NCI-H2196 treated with DMSO at 0.1 percent for 48 hours (cell line): ENCODE measurements around the gene TBC1D9B.
"Not testable (repeated sequence)": the region's sequence is repeated elsewhere in the genome, so short reads cannot be mapped to it uniquely, and the experiment has no call there.

Experiments used
- DNase-seq: peaks from one replicate; lab custom pipeline; 2025; ENCODE audit not compliant: unreplicated experiment; lab: John Stamatoyannopoulos, UW

TBC1D9B gene

GRCh38 chr5:179886190-179886911, 21.3 kb downstream of the TBC1D9B start:
- DNase-seq = no peak

DNA sequence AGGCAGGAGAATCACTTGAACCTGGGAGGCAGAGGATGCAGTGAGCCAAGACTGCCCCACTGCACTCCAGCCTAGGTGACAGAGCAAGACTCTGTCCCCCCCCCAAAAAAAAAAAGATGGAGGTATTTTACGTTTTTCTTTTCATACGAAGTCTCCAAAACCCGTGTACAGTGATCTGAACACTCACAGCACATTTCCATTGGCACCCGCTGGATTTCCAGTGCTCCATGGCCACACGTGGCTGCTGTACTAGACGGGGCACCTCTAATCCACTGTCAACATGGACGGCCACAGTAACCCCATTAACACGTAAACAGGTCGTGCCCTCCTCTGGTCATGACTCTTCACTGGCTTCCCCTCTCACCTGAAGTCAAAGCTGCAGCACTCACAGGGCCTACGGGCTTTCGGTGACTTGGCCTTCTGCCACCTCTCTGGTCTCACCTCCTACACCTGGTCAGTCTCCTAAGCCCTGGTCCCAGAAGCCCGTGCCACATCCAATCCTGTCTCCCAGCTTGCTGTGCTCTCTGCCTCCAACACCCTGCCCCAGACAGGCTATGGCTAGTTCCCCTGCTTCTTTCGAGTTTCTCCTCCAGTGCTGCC, 22.1 kb downstream of the TBC1D9B start:
- DNase-seq = no peak

GRCh38 chr5:179883163-179883562, 24.5 kb downstream of the TBC1D9B start:
- no peak for DNase-seq

GRCh38 chr5:179882338-179882737, 25.4 kb downstream of the TBC1D9B start:
- no peak for DNase-seq

- no peak for DNase-seq
Measured at GRCh38 chr5:179880848-179881590, 26.7 kb downstream of the TBC1D9B start.

DNA sequence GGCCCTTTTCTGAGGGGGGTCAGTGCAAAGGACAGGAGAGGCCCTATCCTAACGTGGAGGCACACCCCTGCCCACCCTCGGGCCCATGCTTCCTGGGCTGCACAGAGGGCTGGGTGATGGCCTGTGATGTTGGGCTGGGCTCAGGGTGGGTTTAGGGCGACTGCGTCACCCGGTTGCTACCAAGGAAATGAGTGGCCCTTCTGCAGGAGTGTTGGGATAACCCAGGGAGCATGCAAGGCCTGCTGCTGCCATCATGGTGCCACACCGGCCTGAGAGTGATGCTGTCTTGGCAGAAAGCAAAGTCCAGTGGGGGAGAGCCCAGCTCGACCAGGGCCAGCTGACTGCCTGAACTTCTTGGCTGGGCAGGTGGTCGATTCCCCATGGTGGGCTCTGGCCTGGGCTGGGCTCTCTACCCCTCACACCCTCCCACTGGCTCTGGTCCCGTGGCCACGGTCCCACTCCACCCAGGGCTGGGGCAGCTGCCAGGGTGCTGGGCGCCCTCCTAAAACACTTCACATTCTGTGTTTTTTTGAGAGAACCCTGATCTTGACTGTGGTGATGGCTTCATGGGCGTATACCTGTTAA, 27.5 kb downstream of the TBC1D9B start:
- no peak for DNase-seq

- DNase-seq = no peak
Measured at GRCh38 chr5:179879690-179880010, 28.0 kb downstream of the TBC1D9B start.

DNA sequence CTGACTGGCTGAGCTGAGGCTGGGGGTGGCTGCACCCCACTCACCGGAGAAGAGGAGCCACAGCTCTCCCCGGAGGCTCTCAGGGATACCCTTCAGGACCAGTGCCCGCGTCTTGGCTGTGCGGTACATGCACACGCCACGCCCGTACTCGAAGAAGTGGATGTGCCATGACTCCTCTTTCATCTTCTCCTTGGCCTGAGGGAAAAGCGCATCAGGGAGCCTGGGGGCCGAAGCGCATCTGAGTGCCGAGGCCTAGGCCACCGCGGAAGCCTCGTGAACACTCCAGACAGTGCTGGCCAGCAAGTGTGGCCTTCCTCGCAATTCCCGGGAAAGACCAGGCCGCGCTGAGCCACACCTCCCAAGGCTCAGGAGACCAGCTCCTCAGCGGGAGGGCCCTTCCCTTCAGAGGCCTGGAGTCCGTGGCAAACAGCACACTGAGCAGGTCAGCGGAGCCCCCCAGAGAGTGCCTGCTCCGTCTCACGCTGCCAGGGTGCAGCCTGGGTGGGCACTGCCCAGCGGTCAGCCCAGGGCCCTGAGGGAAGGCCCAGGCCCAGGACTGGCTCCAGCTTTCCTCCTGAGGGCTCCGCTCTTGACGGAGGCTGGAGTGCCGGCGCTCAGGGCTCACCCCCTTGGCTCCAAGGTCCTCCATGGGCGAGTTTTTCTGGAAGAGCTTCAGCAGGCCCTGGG, 28.6 kb downstream of the TBC1D9B start:
- no peak for DNase-seq

DNA sequence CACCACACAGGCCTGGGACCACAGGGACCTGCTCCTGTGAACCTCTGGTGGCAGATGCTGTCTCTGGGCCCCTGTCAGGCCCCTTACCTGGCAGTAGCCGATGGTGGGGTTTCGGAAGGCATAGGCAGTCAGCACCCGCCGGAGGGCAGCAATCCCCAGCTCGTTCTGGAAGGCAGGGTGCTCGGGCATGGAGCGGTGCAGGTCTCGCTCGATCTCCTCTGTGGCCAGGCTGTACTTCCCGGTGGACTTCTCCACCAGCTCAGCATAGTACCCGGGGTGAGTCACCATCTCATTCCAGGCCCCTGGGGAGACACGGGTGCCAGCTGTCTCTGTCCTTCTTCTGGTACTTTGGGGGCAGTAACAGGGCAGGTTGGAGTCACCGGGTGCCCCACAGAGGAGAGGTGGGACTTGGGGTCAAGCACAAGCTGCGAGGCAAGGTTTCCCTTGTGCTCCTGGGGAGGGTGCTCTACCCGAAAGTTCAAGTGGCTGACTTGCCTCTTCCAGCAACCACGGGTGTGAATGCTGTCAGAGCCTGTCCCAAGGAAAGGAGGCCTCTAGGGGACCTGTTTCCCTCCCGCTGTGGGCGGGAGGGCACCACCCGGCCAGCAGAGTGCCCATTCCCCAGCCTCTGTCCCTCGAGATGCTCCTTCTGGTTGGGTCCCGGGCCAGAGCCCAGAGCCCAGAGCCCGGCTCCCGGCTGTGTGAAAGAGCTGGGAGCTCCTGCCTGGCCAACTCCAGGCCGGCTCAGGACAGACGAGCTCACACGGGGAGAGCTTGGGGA, 29.3 kb downstream of the TBC1D9B start:
- DNase-seq = no peak

GRCh38 chr5:179876610-179876952, 31.1 kb downstream of the TBC1D9B start:
- DNase-seq = no peak

- DNase-seq = no peak
Measured at GRCh38 chr5:179875741-179876609, 31.7 kb downstream of the TBC1D9B start.

- DNase-seq = no peak
Measured at GRCh38 chr5:179874536-179875292, 33.0 kb downstream of the TBC1D9B start.

- DNase-seq = no peak
Measured at GRCh38 chr5:179874136-179874535, 33.6 kb downstream of the TBC1D9B start.

DNA sequence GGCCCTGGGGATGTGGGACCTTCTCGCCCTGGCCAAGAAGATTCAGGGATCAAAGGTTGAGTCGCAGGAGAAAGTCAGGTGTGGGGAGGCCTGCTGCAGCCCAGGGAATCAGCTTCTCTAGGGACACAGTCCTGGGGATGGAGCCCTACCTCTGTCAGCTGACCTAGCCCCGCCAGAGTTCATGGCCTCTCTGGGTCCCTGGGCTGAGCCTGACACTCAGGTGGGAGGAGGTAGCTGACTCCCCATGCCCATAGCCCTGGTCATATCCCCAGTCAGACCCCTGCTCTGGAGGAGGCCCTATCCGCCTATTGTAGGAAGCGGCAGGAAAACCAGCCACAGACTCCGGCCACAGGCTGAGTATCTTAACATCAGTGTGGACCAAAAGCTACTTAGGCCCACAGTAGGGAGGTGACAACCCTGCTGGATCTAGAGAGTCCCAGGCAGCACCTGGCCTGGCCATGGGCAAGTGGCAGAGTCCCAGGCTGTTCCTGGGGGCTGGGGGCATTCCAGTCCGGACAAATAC, 34.0 kb downstream of the TBC1D9B start:
- no peak for DNase-seq

GRCh38 chr5:179872828-179873575, 34.7 kb downstream of the TBC1D9B start:
- DNase-seq = no peak

- DNase-seq = no peak
Measured at GRCh38 chr5:179872055-179872827, 35.5 kb downstream of the TBC1D9B start.

DNA sequence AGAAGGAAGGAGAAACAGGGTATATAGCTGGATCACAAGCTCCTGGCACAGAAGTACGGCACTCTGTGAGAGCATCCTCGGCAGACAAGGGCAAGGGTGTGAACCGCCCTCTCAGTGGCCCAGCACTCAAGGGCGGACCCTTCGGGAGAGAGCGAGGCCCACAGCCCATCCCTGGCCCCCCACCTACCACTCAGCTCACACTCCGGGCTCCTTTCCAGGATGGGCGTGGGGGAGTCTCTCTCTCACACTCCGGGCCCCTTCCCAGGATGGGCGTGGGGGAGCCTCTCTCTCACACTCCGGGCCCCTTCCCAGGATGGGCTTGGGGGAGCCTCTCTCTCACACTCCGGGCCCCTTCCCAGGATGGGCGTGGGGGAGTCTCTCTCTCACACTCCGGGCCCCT, 36.2 kb downstream of the TBC1D9B start:
- not testable (repeated sequence) for DNase-seq
